C4-2B (cell line): ENCODE measurements around the gene TDRD3.

Source experiments
- CTCF ChIP-seq: fragments of 450-650 bp; conservative IDR thresholded peaks from 2 replicates; pipeline ENCODE4 v1.5.1; 2017; ENCODE audit warnings: mild to moderate bottlenecking
- ZFX ChIP-seq: fragments of 450-650 bp; IDR thresholded peaks from 2 replicates; pipeline ENCODE4 v1.6.1; 2017

GRCh38 chr13:60435762-60436374, 38.8 kb downstream of the TDRD3 start:
- TF ChIP-seq CTCF (no peak), ZFX (no peak)
